CD4-positive, alpha-beta T cell (primary cell): Measurements from ENCODE around the gene HOXB7. TPM values are rescaled to one million over a fixed set of nuclear protein-coding genes. Genes with fewer than 3 reads are reported as not detected.

Source experiments
- ATAC-seq: fragments of 200-7000 bp; cut with Tn5 transposase; one replicate; pipeline ENCODE4 v1.10.0; 2022; ENCODE audit warnings: mild to moderate bottlenecking; ENCODE audit not compliant: poor library complexity
- CTCF ChIA-PET: fragments of 350-600 bp; sonication (Branson Sonifier 250); formaldehyde crosslinking; loops from one replicate; lab custom pipeline; 2021; ENCODE audit warnings: antibody characterized with exemption, inconsistent platforms; lab: Charles Lee
- POLR2A ChIA-PET: fragments of 350-600 bp; sonication (Branson Sonifier 250); formaldehyde crosslinking; loops from one replicate; lab custom pipeline; 2021; ENCODE audit warnings: antibody characterized with exemption, inconsistent platforms; lab: Charles Lee
- DNase-seq, 14 experiments: peaks; one replicate each; pipeline ENCODE4 v3.0.0-alpha.2; 2013 to 2020; ENCODE audit warnings: mixed read lengths in 2 of 14
- H3K27ac ChIP-seq, 2 donors: one replicate each; pipeline versions ENCODE4 v1.5.1 to v1.7.0; 2013; ENCODE audit warnings: low read length in 2 of 2, low read depth in 1 of 2, mild to moderate bottlenecking in 1 of 2
- H3K27me3 ChIP-seq, 2 experiments: 1 replicate in 1 of 2; 2 replicates in 1 of 2; pipeline versions ENCODE4 v1.6.1 to v1.7.0; 2013; ENCODE audit warnings: low read length in 2 of 2, control low read depth in 1 of 2, mild to moderate bottlenecking in 1 of 2, moderate library complexity in 1 of 2; ENCODE audit not compliant: insufficient read depth in 2 of 2, control insufficient read depth in 1 of 2
- H3K36me3 ChIP-seq: one replicate; pipeline ENCODE4 v1.6.1; 2013; ENCODE audit warnings: low read length, control low read depth; ENCODE audit not compliant: insufficient read depth
- H3K4me1 ChIP-seq: one replicate; pipeline ENCODE4 v1.6.1; 2013; ENCODE audit warnings: low read length, control low read depth; ENCODE audit not compliant: insufficient read depth
- H3K4me3 ChIP-seq: one replicate; pipeline ENCODE4 v1.5.1; 2013; ENCODE audit warnings: mild to moderate bottlenecking, low read length, moderate library complexity
- H3K9me3 ChIP-seq, 2 experiments: 1 replicate in 1 of 2; 2 replicates in 1 of 2; pipeline versions ENCODE4 v1.6.1 to v1.7.0; 2013; ENCODE audit warnings: low read length in 2 of 2, mild to moderate bottlenecking in 2 of 2, control low read depth in 1 of 2, moderate library complexity in 1 of 2; ENCODE audit not compliant: control insufficient read depth in 1 of 2, insufficient read depth in 1 of 2
- H3K27ac Mint-ChIP-seq: one replicate; pipeline ENCODE4 v1.8.0; 2020; ENCODE audit warnings: mixed read lengths
- H3K27me3 Mint-ChIP-seq: one replicate; pipeline ENCODE4 v1.8.0; 2021; ENCODE audit warnings: mixed read lengths
- H3K36me3 Mint-ChIP-seq: one replicate; pipeline ENCODE4 v1.8.0; 2021; ENCODE audit warnings: low read depth, mixed read lengths
- H3K4me1 Mint-ChIP-seq: one replicate; pipeline ENCODE4 v1.8.0; 2021; ENCODE audit warnings: low read depth, mixed read lengths
- H3K4me3 Mint-ChIP-seq: one replicate; pipeline ENCODE4 v1.8.0; 2020; ENCODE audit warnings: mild to moderate bottlenecking, mixed read lengths
- H3K9me3 Mint-ChIP-seq: one replicate; pipeline ENCODE4 v1.8.0; 2020; ENCODE audit warnings: mixed read lengths
- CTCF ChIP-seq: fragments of 200-600 bp; IDR thresholded peaks from one replicate; pipeline ENCODE4 v1.8.0; 2022; ENCODE audit warnings: antibody characterized with exemption, mild to moderate bottlenecking
- intact Hi-C, 2 experiments: fragments of 100-400 bp; cut with DNase I in 1 of 2; cut with micrococcal nuclease in 1 of 2; formaldehyde crosslinking; loops; one replicate each; pipeline versions ENCODE4 v1.15.1 to v1.9.0; 2023 to 2025; cut with DNase I, micrococcal nuclease
- total RNA-seq, 174 experiments: library from RNA in 2 of 174; stranded (reverse) in 2 of 174; gene quantifications; one replicate each; pipeline ENCODE4 v1.2.3 and lab custom pipeline; 2021 to 2026

HOXB7 gene
- total RNA-seq, 2 experiments from 2014 or later: not detected

GRCh38 chr17:48606892-48607614, 3.8 kb downstream of the HOXB7 start:
- no peak overlapping the region for H3K27ac Mint-ChIP-seq
- ChIA-PET POLR2A (interaction anchor here (0.7 to 1.0 kb wide), 2 partner anchors 11 to 413 kb away, joined by 3 read pairs; no protein-coding TSS in a partner anchor), CTCF (interaction anchor here (1.2 to 4.1 kb wide), 2 partner anchors 12 to 344 kb away, joined by 3 to 20 read pairs; no protein-coding TSS in a partner anchor)
- H3K27ac ChIP-seq: no peak overlapping the region
- H3K4me1 ChIP-seq: peaks cover 44% of the 10 kb centered on the region
- no peaks in the 10 kb centered on the region for H3K36me3 ChIP-seq
- DNase-seq (no peak), ATAC-seq (no peak)
- no peaks in the 10 kb centered on the region for H3K36me3 Mint-ChIP-seq
- no peaks in the 10 kb centered on the region for H3K9me3 Mint-ChIP-seq
- H3K4me3 ChIP-seq: no peak overlapping the region
- H3K9me3 ChIP-seq: peaks cover 0 to 15% of the 10 kb centered on the region in 2 experiments
- intact Hi-C loops: loop anchor here in 1 of 2 experiments (1.0 kb wide), 1 partner anchor 10 kb away; no protein-coding TSS in a partner anchor
- H3K4me3 Mint-ChIP-seq: no peak overlapping the region
- TF ChIP-seq CTCF: no peak
- H3K27me3 Mint-ChIP-seq: peaks cover 90% of the 10 kb centered on the region
- peaks cover 33% of the 10 kb centered on the region for H3K4me1 Mint-ChIP-seq
- peaks cover 84% of the 10 kb centered on the region in 2 experiments for H3K27me3 ChIP-seq

GRCh38 chr17:48605991-48606891, 4.6 kb downstream of the HOXB7 start:
- Mint-ChIP-seq H3K4me1 (peaks cover 26% of the 10 kb centered on the region), H3K27ac (no peak overlapping the region), H3K36me3 (no peaks in the 10 kb centered on the region), H3K27me3 (peaks cover 91% of the 10 kb centered on the region), H3K4me3 (no peak overlapping the region), H3K9me3 (no peaks in the 10 kb centered on the region)
- Histone ChIP-seq H3K27ac (no peak overlapping the region), H3K36me3 (no peaks in the 10 kb centered on the region), H3K4me1 (peaks cover 43% of the 10 kb centered on the region), H3K4me3 (no peak overlapping the region), H3K9me3 (peaks cover 0 to 19% of the 10 kb centered on the region in 2 experiments), H3K27me3 (peaks cover 84% of the 10 kb centered on the region in 2 experiments)
- TF ChIP-seq CTCF: no peak
- CTCF ChIA-PET: interaction anchor here (4.1 kb wide), 1 partner anchor 12 kb away, joined by 20 read pairs; no protein-coding TSS in a partner anchor
- DNase-seq: no peak
- intact Hi-C loops: loop anchor here in 1 of 2 experiments (1.0 kb wide), 1 partner anchor 11 kb away; no protein-coding TSS in a partner anchor
- POLR2A ChIA-PET: no interaction called here
- no peak for ATAC-seq

GRCh38 chr17:48605409-48605919, 5.4 kb downstream of the HOXB7 start:
- peaks cover 84 to 85% of the 10 kb centered on the region in 2 experiments for H3K27me3 ChIP-seq
- H3K4me1 Mint-ChIP-seq: peaks cover 18% of the 10 kb centered on the region

More at GRCh38 chr17:48605409-48605919, 5.4 kb downstream of the HOXB7 start:
- Histone ChIP-seq H3K4me3 (no peak overlapping the region), H3K4me1 (peaks cover 36% of the 10 kb centered on the region), H3K36me3 (no peaks in the 10 kb centered on the region), H3K9me3 (peaks cover 0 to 19% of the 10 kb centered on the region in 2 experiments), H3K27ac (no peak overlapping the region)
- peaks cover 91% of the 10 kb centered on the region for H3K27me3 Mint-ChIP-seq
- H3K36me3 Mint-ChIP-seq: no peaks in the 10 kb centered on the region
- no peaks in the 10 kb centered on the region for H3K9me3 Mint-ChIP-seq
- DNase-seq (no peak), ATAC-seq (no peak)
- TF ChIP-seq CTCF: no peak
- ChIA-PET POLR2A (no interaction called here), CTCF (no interaction called here)
- H3K4me3 Mint-ChIP-seq: no peak overlapping the region
- no peak overlapping the region for H3K27ac Mint-ChIP-seq
- intact Hi-C loops: no loop called here
